GM12892 (cell line): ENCODE results near the gene SREBF1.

Experiments
- POLR2A ChIP-seq: IDR thresholded peaks from 2 replicates; pipeline ENCODE4 v1.6.1; 2011; ENCODE audit warnings: low read depth, low read length, control low read depth
- TAF1 ChIP-seq: IDR thresholded peaks from 2 replicates; pipeline ENCODE4 v1.6.1; 2011; ENCODE audit warnings: low read depth, mild to moderate bottlenecking, control low read depth, low read length, borderline replicate concordance

GRCh38 chr17:17849147-17849820 lies 12.5 kb upstream of the SREBF1 start:
- TF ChIP-seq TAF1 (no peak), POLR2A (no peak)
